Measurements from ENCODE around the gene MCTP1.

- TF ChIP-seq, protein P1, sequence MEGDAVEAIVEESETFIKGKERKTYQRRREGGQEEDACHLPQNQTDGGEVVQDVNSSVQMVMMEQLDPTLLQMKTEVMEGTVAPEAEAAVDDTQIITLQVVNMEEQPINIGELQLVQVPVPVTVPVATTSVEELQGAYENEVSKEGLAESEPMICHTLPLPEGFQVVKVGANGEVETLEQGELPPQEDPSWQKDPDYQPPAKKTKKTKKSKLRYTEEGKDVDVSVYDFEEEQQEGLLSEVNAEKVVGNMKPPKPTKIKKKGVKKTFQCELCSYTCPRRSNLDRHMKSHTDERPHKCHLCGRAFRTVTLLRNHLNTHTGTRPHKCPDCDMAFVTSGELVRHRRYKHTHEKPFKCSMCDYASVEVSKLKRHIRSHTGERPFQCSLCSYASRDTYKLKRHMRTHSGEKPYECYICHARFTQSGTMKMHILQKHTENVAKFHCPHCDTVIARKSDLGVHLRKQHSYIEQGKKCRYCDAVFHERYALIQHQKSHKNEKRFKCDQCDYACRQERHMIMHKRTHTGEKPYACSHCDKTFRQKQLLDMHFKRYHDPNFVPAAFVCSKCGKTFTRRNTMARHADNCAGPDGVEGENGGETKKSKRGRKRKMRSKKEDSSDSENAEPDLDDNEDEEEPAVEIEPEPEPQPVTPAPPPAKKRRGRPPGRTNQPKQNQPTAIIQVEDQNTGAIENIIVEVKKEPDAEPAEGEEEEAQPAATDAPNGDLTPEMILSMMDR (IDR thresholded peaks at IDR 0.05; ENCODE audit: insufficient read depth, low read length) = no peak
- TF ChIP-seq, protein P2, sequence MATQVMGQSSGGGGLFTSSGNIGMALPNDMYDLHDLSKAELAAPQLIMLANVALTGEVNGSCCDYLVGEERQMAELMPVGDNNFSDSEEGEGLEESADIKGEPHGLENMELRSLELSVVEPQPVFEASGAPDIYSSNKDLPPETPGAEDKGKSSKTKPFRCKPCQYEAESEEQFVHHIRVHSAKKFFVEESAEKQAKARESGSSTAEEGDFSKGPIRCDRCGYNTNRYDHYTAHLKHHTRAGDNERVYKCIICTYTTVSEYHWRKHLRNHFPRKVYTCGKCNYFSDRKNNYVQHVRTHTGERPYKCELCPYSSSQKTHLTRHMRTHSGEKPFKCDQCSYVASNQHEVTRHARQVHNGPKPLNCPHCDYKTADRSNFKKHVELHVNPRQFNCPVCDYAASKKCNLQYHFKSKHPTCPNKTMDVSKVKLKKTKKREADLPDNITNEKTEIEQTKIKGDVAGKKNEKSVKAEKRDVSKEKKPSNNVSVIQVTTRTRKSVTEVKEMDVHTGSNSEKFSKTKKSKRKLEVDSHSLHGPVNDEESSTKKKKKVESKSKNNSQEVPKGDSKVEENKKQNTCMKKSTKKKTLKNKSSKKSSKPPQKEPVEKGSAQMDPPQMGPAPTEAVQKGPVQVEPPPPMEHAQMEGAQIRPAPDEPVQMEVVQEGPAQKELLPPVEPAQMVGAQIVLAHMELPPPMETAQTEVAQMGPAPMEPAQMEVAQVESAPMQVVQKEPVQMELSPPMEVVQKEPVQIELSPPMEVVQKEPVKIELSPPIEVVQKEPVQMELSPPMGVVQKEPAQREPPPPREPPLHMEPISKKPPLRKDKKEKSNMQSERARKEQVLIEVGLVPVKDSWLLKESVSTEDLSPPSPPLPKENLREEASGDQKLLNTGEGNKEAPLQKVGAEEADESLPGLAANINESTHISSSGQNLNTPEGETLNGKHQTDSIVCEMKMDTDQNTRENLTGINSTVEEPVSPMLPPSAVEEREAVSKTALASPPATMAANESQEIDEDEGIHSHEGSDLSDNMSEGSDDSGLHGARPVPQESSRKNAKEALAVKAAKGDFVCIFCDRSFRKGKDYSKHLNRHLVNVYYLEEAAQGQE (IDR thresholded peaks at IDR 0.05; ENCODE audit: insufficient replicate concordance, low read depth) = no peak
- TF ChIP-seq GABPA (IDR thresholded peaks at IDR 0.05; ENCODE audit: low read depth) = no peak
Measured at GRCh38 chr5:95283022-95283615, 1.8 kb downstream of the MCTP1 start.
